Measurements from ENCODE around the gene CXCR1.
"Not testable (repeated sequence)": the region's sequence is repeated elsewhere in the genome, so short reads cannot be mapped to it uniquely, and the experiment has no call there.

CXCR1 gene

DNA sequence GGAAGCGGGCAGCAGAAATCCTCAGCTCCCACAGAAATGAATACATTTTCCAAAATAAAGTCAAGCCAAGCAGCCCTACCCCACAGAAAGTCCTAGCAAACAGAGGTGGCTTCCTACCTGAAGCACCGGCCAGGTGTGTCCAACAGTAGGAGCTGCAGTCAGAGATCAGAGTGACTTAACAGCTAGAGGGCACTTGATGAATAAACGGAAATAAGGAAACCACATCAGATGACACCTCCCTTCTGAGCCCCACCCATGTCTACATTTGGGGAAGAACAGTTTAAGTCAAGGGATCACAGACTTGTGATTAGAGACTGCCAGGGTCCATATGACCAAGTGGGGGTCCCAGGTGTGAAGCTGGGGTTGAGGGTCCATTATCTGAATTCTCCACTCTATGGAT is at the start of gene CXCR1:
Gene CXCR1 (minus strand): TSS at position 172 of the 400 bp plus-strand sequence. CDS start 1,751 bp downstream, outside the sequence.
- no peak for DNase-seq (ENCODE audit: low read depth)

GRCh38 chr2:218216336-218216673 is 49.5 kb upstream of the CXCR1 start:
- no peak for DNase-seq (ENCODE audit: low read depth)

- DNase-seq (ENCODE audit: low read depth), result no peak
Observed at GRCh38 chr2:218214116-218214515, 47.4 kb upstream of the CXCR1 start.

GRCh38 chr2:218209078-218209477 is 42.3 kb upstream of the CXCR1 start:
- no peak for DNase-seq (ENCODE audit: low read depth)

DNA sequence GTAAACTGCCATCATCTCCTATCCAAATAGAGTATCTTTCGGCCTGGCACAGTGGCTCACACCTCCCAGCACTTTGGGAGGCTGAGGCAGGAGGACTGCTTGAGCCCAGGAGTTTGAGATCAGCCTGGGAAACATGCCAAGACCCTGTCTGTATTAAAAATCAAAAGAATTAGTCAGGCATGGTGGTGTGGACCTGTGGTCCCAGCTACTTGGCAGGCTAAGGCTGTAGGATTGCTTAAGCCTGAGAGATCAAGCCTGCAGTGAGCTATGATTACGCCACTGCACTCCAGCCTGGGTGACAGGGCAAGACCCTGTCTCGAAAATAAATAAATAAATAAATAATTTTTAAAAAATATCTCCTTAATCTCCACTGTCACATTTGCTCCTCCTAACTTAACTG is 35.5 kb upstream of the CXCR1 start:
- DNase-seq (ENCODE audit: low read depth), result no peak

DNA sequence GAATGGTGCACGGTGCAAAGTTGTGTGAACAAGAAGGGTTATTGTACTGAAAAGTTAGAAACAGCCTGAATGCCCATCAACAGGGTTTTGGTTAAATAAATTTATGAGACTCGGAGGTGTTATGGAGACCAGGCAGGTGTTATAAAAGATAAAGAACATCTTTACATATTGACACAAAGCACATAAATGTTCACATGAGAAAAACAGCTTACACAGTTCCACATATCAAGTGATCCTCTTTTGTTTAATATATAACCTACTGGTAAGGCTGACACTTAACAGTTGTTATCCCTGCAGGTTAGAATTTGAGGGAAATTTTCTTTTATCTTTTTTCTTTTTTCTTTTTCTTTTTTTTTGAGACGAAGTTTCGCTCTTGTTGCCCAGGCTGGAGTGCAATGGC is 30.2 kb upstream of the CXCR1 start:
- no peak for DNase-seq (ENCODE audit: low read depth)

GRCh38 chr2:218194880-218195279 is 28.1 kb upstream of the CXCR1 start:
- DNase-seq (ENCODE audit: low read depth), result no peak

GRCh38 chr2:218193701-218194100 is 26.9 kb upstream of the CXCR1 start:
- no peak for DNase-seq (ENCODE audit: low read depth)

GRCh38 chr2:218192902-218193430 is 26.2 kb upstream of the CXCR1 start:
- no peak for DNase-seq (ENCODE audit: low read depth)

- no peak for DNase-seq (ENCODE audit: low read depth)
Observed at GRCh38 chr2:218188528-218188927, 21.8 kb upstream of the CXCR1 start.

- DNase-seq (ENCODE audit: low read depth), result no peak
Observed at GRCh38 chr2:218187296-218188015, 20.7 kb upstream of the CXCR1 start.

- DNase-seq (ENCODE audit: low read depth), result no peak
Observed at GRCh38 chr2:218186876-218187275, 20.1 kb upstream of the CXCR1 start.

DNA sequence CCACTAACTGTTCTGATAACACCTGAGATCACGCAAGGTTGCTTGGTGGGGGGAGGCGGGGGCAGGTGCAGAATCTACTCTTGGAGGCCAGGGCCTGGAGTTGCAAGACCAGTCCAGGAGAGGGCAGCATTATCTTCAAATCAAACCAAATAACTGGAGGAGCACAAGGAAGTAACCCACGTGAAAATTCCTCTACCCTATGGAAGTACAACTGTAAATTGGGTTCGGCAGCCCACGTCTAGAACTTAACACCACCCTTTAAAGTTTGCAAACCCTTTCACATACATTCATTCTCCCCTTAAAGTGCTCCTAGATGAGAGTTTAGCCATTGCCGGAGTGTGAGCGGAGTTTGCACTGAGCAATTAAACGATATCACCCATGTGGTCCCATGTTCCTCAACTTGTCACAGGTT is 19.6 kb upstream of the CXCR1 start:
- DNase-seq (ENCODE audit: low read depth), result peak; percentile 51

GRCh38 chr2:218184331-218184730 is 17.6 kb upstream of the CXCR1 start:
- DNase-seq (ENCODE audit: low read depth), result no peak

- DNase-seq (ENCODE audit: low read depth), result no peak
Observed at GRCh38 chr2:218180467-218181114, 13.8 kb upstream of the CXCR1 start.

DNA sequence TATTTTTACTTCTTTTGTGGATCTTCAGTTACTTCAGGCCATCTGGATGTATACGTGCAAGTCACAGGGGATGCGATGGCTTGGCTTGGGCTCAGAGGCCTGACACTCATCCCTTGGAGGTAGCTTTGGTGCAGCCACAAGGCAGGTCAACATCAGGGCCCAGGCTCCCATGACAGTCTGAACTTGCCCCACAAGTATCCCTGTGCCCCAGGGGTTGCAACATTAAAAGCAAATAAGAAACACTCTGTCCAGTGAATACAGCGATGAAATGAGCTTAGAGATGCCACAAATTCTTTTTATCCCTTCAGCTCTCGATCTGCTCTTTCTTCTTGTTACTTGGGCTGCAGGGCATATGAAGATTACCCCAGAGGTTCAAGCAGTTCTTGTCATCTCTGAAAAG is 13.0 kb upstream of the CXCR1 start:
- no peak for DNase-seq (ENCODE audit: low read depth)

DNA sequence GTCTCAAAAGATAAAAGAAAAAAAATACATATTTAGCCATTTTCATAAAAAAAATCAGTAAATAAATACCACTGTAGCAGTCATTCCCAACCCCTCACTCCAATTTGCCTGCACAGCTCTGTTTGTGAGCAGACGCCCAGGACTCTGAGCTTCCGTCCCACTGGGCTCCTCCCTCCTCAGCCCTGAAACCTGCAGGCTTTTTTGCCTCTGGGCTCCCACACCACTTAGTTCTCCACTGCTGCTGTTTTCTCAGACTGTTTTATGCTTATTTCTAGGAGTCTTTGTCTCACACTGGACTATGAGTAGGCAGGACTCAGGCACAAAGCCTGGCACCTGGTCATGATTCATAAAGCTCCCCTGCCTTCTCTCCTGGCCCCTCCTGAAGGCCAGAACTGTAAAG is 6.1 kb upstream of the CXCR1 start:
- DNase-seq (ENCODE audit: low read depth), result no peak

DNA sequence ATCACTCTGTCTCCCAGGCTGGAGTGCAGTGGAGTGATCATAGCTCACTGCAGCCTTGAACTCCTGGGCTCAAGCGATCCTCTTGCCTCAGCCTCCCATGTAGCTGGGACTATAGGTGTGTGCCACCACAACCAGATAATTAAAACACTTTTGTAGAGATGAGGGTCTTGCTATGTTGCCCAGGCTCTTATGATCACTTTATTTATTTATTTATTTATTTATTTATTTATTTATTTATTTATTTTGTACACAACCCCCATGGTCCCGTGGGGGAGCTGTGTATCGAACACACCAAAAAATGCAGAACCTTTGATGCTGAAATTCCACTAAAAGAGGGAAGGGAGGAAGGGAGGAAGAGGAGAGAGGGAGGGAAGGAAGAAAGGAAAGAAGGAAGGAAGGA is 5.0 kb upstream of the CXCR1 start:
- not testable (repeated sequence) for DNase-seq (ENCODE audit: low read depth)

GRCh38 chr2:218169757-218170546 is 3.2 kb upstream of the CXCR1 start:
- no peak for DNase-seq (ENCODE audit: low read depth)

- DNase-seq (ENCODE audit: low read depth), result peak; percentile 60
Observed at GRCh38 chr2:218168635-218169462, 2.1 kb upstream of the CXCR1 start.

GRCh38 chr2:218168016-218168415 is 1.3 kb upstream of the CXCR1 start:
- no peak for DNase-seq (ENCODE audit: low read depth)

GRCh38 chr2:218162814-218163213 is 3.9 kb downstream of the CXCR1 start:
- no peak for DNase-seq (ENCODE audit: low read depth)
